ENCODE measurements around the gene PLEK. TPM values are rescaled to one million over a fixed set of nuclear protein-coding genes. Genes with fewer than 3 reads are reported as not detected.

The PLEK gene
- total and polyA plus RNA-seq, 9 of the 15 experiments (the other 6 are each of a cell fraction or from before 2014, with no cell fraction given), result 0.14 to 1.2 (median 0.36) TPM

DNA sequence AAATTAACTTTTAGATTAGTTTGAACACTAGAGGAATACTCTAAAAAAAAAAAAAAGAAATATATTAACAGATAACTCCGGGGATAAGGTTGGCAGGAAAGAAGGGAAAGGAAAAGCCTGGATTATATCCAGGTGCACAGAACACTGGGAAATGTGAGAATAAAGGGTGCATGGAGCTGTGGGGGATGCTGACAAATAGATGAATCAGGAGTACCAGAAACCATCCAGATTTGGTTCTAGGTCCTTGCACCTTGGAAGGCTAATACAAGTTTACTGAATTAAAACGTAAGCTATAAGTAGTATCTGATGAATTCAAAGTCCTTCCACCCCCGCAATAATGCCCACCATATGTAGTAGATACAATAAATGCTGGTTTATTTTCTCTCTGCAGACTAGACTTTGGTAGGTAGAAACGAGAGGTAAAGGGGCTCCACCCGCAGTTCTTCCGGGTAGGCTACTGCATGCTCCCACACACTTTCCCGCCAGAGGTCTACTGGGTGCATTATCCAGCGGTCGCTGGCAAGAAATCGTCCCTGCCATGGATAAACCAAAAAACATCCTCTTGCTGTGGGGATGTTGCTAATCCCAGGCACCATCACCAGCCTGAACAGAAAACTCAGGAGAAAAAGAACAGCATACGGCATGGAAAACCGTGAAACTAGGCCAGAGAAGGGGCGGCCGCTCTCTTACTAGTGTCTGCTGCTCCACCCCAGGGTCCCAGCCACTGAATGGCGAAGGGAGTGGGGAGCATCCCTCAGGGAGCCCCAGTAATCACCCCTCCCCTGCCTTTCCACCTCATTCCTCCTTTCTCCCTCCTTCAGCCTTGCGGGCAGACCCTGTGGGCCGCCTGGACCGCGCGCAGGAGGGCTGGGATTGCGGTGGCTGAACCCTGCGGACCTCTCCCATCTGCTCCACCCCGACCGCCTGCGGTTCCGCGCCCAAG, 46.8 kb upstream of the PLEK start (continued):
- no peak for TF ChIP-seq EP300 (IDR thresholded peaks at IDR 0.05; ENCODE audit: low read length)
- TF ChIP-seq MIER1 (IDR thresholded peaks at IDR 0.05; ENCODE audit: low read depth), result no peak
- TF ChIP-seq TAF7 (tag; IDR thresholded peaks at IDR 0.05), result no peak

DNA sequence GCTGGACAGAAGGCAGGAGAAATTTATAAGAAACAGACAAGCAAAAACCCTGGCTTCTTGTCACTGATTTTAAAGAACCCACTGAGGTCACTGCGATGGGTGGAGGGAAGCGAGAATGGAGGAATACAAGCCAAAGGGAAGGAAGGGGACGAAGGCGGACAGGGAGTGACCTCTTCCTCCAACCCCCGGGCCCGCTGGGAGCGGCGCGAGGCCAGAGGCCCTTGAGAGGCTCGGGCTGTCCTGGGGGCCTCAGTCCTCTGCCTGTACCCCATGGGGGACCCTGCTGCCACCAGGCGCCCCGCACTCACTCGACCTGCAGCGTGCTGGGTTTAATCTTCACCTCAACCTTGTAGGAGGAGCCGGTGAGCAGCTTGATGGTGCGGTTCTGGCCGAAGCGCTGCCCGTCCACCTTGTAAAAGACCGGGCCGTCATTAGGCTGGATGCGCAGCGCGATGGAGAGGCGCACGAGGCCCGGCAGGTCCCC, 46.1 kb upstream of the PLEK start:
- Histone ChIP-seq H4K20me1 (replicated peaks; ENCODE audit: control insufficient read depth, insufficient read depth, low read length) (no peaks in the 10 kb centered on the region), H3K4me3 (peak overlapping the region; percentile 45), H3K36me3 (ENCODE audit: control insufficient read depth, insufficient read depth, low read length) (no peaks in the 10 kb centered on the region), H3K27ac (ENCODE audit: extremely low read depth, low read depth, low read length) (no peak overlapping the region), H3K27me3 (ENCODE audit: control insufficient read depth in 2 of 2, insufficient read depth in 2 of 2, low read length in 2 of 2) (no peaks in the 10 kb centered on the region), H2AFZ (ENCODE audit: low read depth, low read length) (peak overlapping the region; percentile 88), H3K4me1 (replicated peaks in 1 of 2; ENCODE audit: control insufficient read depth in 2 of 2, insufficient read depth in 2 of 2, low read length in 2 of 2) (peaks cover 0 to 15% of the 10 kb centered on the region in 2 experiments; a peak in 2 of 5 replicates), H3K79me2 (ENCODE audit: control insufficient read depth, insufficient read depth, low read length) (no peaks in the 10 kb centered on the region), H3K4me2 (ENCODE audit: insufficient read depth, low read length) (peak overlapping the region; percentile 72), H3K9me3 (replicated peaks; ENCODE audit: control insufficient read depth, insufficient read depth, low read depth, low read length) (no peaks in the 10 kb centered on the region), H3K9ac (ENCODE audit: insufficient read depth in 1 of 2, low read depth in 2 of 2, low read length in 2 of 2) (peak overlapping the region in 1 of 2 experiments; percentile 88; a peak in 2 of 4 replicates), H3K9me1 (ENCODE audit: control insufficient read depth, insufficient read depth, low read length) (no peaks in the 10 kb centered on the region)
- no TSS peak for BruUV-seq (replicated peaks)
- FAIRE-seq, result no peak
- in situ Hi-C loops (cut with MboI) (no loop called here), intact Hi-C loops (cut with micrococcal nuclease) (no loop called here)
- 76% methylated on average over 26 of the region's 27 CpGs for WGBS (ENCODE audit: insufficient coverage, low coverage, missing lambda C conversion rate)
- DNase-seq (ENCODE audit: extremely low read depth in 1 of 4, low spot score in 3 of 4), result no peak
- TF ChIP-seq NR2C2 (CRISPR knock-in tag; IDR thresholded peaks at IDR 0.05) (no peak), NR2C2 (tag; IDR thresholded peaks at IDR 0.05) (0 out of 2 replicates have a peak, but pooled peaks have one; percentile 0), L3MBTL2 (IDR thresholded peaks at IDR 0.05) (0 out of 2 replicates have a peak, but pooled peaks have one; percentile 30), RBM14 (IDR thresholded peaks at IDR 0.05; ENCODE audit: borderline replicate concordance, insufficient read depth, low read depth, low read length) (no peak)
- TF ChIP-seq, protein P1, sequence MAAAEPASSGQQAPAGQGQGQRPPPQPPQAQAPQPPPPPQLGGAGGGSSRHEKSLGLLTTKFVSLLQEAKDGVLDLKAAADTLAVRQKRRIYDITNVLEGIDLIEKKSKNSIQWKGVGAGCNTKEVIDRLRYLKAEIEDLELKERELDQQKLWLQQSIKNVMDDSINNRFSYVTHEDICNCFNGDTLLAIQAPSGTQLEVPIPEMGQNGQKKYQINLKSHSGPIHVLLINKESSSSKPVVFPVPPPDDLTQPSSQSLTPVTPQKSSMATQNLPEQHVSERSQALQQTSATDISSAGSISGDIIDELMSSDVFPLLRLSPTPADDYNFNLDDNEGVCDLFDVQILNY (CRISPR knock-in tag; IDR thresholded peaks at IDR 0.05), result no peak
- CTCF ChIA-PET (ENCODE audit: low intra/inter-chr PET ratio), result no interaction called here
- ATAC-seq, result peak; percentile 63
- POLR2A ChIA-PET, result interaction anchor here (1.1 to 1.7 kb wide), 3 partner anchors 9 to 123 kb away, joined by 5 to 10 read pairs (median 5); no protein-coding TSS in a partner anchor
